ENCODE results near the gene MED26.

DNA sequence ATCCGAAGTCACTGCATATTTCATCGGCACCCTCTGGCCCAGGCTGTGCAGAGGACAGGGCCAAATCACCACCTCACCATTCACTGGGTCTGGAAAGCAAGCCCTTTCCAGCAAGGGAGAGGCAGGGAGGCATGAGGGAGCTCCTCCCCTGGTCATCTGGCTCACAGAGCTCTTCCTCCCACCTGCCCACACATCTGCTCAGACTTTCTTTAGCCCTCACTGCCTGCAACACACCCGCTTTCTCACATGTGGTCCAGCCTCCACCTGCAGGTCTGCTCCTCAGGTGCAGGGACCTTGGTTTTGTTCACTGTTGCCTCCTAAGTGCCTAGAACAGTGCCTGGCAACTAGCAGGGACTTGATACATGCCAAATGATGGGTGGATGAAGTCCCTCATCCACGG is 34.8 kb downstream of the MED26 start:
- TF ChIP-seq EZH2phosphoT487 (IDR thresholded peaks at IDR 0.05; ENCODE audit: insufficient read depth, low read depth) (no peak), EZH2 (IDR thresholded peaks at IDR 0.05; ENCODE audit: insufficient read depth, poor library complexity, severe bottlenecking) (no peak)

Measured in GM23248 (cell line).